Activated effector memory CD4-positive, alpha-beta T cell treated with anti-CD3 and anti-CD28 coated beads, Interleukin-2, amount 50 U/mL, for 16 hours (primary cell): ENCODE results near the gene FAM151A.

Source experiments
- DNase-seq: peaks from one replicate; pipeline ENCODE4 v3.0.0-alpha.2; 2020

Gene FAM151A

GRCh38 chr1:54603241-54603640, 20.1 kb downstream of the FAM151A start:
- DNase-seq = no peak

DNA sequence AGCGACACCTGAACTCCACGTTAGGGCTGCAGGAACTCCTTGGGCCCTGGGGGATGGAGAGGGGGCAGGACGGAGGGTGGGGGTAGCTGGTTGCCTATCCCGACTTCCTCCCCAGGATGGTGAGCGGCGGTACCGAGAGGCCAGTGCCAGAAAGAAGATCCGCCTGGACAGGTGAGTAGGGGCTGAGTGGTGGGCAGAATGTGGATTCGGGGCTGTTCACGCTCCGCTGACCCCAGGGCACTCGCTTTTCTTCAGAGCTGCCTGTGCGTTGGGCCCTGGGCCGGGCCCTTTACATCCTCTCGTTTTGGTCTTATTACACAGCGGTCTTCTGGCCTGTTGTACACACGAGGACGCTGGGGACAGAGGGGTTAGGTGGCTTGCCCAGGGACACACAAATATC, 20.8 kb downstream of the FAM151A start:
- no peak for DNase-seq

GRCh38 chr1:54601730-54602129, 21.6 kb downstream of the FAM151A start:
- DNase-seq = no peak

GRCh38 chr1:54600947-54601721, 22.2 kb downstream of the FAM151A start:
- no peak for DNase-seq

DNA sequence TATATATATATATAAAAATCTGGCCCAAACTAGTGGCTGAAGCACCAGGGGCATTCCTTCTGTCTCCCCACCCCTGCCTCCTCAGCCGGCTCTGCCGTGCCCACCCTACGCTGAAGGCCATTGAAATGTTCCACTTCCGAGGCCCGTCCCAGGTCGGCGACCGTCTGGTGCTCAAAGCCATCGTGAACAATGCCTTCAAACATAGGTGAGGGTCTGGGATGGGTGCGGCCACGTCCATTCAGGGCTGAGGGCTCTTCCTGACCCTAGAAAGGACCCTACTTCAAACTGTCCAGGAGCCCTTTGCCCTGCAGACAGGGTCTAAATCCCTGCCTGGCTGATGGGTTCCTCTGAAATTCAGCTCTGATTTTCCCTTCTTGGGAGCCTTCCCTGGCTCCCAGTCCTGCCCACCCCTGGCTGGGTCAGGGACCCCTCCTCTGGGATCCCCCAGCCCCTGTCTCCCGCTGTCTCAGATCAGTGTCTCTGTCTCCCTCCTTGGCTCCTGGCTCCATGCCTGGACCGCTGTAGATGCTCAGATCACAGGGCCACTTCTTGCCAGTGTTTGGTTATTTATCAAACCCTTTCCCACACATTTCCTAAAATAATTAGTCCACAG, 24.0 kb downstream of the FAM151A start:
- no peak for DNase-seq

DNA sequence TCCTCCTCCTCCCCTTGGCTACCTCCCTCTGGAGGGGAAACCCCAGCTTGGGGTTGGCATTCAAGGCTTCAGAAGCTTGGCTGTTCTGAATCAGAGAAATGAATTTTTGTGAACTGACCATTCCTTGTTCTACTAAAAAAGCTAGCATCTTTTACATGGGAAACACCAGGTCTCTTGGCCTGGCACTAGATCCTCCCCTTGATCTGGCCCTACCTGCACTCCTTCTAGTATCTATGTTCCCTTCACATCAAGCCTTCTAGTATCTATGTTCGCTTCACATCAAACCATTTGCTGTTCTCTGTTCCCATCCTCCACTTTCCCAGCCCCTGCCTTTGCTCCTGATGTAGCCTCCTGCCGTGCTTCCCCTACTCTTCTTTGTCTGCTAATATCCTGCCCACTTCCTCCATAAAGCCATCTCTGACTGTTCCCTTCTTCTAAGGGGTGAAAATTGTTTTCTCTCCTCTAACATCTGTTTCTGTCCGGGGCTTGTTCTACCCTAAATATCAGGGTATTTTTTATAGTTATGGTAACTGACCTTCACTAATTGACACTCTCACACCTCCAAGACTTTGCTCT, 25.8 kb downstream of the FAM151A start:
- no peak for DNase-seq

GRCh38 chr1:54596756-54597155, 26.6 kb downstream of the FAM151A start:
- DNase-seq = no peak

DNA sequence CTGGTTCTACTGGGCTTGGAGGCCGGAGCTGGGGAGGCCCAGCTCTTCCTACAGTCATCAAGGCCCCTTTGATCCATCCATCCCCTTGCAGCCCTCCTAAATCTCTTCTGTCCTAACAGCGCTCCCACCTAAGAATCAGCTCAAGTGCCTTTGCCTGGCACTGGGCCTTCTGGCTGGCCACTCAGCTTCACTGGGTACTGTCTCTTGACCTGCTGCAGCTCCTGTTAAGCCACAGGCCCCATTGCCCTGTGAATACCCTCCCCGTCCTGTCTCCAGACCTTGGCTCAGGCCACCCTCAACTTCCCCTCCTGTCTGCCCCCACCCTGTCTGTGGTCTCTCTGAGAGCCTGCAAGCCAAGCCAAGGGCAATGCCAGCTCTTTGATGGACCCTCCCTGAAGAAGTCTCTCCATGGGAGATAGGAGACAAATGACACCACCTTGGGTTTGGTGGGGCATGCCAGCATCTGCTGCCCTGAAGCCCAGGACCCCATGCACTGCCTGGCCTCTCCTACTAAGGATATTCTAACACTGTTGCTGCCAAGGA, 27.3 kb downstream of the FAM151A start:
- no peak for DNase-seq

DNA sequence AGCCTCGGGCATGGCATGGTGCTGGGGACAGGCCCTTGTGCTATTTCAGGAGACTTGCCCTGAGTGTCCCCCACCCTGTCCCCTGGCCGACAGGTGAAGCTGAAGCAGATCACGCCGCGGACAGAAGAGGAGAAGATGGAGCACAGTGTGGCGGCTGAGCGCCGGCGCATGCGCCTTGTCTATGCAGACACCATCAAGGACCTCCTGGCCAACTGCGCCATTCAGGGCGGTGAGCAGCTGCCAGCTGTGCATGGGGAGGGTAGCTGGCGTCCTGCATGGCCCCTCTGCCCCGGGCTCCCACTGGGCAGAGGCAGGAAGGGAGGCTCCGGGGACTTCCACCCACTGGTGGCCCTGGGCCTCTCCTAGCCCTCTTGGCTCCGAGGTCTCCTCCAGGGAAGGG, 28.9 kb downstream of the FAM151A start:
- no peak for DNase-seq

- DNase-seq = no peak
These were observed 29.7 kb downstream of the FAM151A start for GRCh38 chr1:54593571-54594160.

DNA sequence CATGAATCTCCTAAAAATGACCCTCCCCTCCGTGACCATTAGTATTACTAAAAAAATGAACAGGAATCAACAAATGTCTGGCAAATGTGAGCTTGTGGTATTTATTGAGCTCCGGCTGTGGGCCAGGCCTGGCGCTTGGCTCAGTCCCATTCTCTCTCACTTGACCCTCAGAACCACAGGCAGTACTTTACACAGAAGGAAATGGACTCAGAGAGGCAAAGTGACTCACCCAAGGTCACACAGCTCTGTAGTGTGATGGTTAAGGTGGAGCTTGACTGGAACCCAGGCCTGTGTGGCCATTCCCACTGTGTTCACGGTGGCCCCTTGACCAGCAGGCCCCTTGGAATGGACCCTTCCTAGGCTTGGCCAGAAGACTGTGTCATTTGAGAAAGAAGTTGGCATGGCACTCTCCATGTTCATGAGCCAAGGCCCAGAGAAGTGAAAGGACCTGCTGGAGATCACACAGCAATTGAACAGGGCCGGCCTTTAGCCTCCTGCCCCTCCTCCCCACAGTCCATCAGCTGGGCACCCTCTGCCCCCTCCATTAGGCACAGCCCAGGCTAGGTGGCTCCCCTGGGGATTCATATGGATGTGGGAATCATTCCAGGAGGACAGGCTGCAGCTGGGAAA, 32.1 kb downstream of the FAM151A start:
- DNase-seq = no peak

DNA sequence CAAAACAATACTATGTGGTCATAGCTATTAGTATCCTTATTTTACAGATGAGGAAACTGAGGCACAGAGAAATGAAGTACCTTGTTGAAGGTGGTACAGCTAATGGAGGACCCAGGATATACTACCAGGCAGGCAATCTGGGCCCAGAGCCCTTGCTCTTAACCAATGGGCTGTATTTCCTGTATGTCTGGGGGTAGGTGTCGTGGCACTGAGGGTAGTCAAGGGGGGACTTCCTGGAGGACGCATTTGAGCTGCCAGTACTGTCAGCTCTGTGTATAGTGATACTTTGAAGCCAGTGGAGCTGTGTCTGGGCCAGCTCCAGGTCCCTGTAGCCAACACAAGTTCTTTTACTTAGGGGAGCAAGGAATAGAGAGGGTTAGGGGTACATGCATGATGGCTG, 34.9 kb downstream of the FAM151A start:
- no peak for DNase-seq

DNA sequence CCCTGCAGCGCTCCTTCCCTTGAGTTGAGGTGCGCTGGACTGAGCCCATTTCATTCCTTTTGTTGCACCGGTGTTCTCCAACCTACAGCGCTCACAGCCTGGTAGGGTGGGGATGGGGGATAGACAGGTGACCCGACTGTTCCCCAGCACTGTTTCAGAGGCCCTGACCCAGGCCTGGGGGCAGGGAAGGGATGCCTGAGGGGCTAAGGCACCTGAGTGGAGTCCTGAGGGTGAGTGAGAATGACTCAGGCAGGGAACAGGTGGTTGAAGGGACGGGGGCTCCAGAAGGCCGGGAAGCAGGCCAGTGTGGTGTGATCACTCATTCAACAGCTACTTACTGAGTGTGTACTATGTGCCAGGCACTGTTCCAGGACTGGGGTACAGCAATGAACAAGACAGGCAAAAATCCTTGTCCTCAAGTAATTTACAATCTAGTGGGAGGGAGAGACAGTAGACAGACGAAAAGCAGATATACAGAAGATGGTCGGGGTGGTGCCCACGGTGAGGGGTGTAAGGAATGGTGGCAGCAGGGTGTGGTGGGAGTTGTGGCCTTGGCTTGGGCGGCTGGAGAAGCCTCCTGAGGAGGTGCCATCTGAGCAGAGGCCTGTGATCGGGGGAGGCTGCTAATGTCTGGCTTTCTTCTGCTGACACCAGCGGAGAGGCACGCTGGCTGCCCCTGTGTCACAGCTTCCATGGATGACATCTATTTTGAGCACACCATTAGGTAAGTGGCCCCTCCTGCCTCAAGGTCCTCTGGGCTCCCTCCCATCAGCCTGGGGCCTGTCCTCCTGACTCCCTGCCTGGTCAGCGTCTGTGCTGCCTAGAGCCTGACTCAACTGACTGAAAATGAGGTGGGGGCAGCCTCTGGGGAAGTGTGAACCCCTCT, 37.9 kb downstream of the FAM151A start:
- no peak for DNase-seq

DNA sequence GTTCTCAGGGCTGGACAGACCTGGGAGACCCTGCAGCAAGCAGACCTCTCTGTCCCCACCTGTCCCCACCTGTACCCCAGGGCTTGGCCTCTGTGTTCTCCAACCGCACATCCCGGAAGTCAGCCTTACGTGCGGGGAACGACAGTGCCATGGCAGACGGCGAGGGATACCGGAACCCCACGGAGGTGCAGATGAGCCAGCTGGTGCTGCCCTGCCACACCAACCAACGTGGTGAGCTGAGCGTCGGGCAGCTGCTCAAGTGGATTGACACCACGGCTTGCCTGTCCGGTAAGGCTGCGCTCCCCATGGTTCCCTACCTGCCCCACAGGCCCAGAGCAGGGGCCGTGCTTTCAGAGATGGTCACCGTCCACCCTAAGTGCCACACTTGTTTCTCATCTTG, 38.8 kb downstream of the FAM151A start:
- DNase-seq = no peak

DNA sequence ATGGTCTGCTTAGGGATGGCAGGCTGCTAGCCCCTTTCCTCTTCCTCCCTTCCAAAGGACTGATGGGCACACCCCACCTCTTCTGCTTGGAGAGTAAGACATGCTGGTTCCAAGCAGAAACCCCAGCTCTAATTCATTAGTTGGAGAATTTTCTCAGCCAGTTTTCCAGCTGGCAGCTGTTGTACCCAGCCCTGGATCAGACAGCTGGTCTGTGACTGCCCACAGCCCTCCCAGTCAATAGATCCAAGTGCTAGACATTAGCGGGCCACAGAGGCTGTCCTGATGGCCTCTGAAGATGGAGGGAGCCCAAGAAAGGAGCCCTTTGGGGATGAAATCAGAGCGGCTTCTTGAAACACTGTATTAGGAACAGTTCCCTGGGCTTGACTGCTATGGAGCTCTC, 39.5 kb downstream of the FAM151A start:
- no peak for DNase-seq

- no peak for DNase-seq
These were observed 40.0 kb downstream of the FAM151A start for GRCh38 chr1:54583307-54583686.

DNA sequence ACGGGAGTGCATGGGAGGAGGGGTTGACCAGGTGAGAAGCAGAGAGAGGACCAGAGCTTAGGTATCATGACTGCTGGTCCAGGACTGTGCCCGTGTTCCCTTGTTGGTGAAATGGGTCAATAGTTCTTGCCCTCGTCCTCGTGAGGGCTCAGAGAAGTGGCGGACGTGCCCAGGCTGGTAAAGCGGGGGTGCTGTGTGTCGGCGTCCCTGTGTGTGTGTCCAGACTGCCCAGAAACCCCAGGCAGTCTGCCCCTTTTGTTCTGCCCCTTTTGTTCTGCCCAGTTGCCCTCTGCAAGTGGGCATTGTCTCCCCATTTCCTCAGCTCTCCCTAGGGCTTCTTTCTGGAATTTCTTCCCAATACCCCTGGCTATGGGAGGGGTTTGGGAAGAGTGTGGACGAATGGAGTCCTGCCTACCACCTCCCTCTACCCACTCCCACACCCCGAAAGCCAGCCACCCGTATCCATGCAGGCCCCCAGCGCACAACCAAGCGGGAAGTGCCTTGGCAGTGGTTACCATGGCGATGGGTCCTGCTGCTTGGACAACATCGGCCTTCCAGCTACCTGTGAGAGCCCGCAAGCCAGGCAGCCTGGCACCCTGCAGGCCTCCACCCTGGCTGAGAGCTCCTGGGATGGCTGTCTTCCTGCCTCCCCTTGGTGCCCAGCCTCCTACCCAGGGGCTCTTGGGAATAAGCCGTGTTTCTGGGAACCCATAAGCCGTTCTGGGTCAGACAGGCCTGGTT, 40.6 kb downstream of the FAM151A start:
- no peak for DNase-seq

DNA sequence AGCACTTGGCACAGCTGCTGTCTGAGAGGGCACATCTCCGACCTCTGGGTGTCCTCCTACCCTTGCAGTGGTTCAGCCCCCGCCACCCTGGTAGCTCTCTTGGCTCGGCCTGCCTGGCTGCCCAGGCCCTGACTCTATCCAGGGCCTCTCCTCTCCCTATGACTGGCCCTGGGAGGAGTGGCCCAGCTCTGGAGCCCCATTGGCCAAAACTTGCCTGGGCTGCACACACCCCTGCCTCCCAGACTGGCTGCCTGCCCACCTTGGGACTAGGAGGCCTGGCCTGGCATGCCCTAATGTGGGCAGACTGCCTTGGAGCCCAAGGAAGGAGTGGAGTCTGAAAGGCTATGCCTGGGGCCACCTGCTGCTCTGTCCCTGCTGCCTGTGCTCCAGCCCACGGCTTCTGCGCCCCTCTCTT, 41.7 kb downstream of the FAM151A start:
- no peak for DNase-seq

DNA sequence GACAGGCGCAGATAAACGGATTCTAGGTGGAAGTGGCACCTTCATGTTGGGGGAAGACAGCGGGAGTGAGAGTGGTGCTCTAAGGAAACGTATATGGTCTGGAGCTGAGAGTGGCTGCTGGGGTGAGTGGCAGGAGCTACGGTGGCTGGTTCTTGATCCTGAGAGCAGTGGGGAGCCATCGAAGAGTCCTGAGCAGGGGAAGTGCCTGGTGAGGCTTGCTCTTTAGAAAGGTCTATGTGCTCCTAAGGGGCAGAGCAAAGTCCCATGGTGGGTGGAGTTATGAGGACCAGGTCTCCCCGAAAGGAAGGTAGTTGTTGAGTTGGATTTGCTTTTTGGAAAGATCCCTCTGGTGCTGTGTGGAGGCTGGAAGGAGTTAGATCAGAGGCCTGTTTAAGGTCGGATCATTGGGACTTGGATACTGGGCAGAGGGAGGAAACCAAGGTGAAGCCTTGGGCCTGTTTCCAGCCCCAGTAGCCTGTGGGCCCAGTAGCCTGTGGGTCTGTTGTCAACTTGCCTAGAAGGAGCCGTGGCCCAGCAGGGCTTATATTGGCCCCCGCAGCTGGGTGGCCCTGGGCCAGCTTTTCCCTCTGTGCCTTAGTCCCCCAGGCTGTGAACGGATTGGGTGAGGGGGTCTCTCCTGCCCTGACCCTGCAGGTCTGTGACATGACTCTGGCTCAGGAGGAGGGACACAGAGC, 42.3 kb downstream of the FAM151A start:
- DNase-seq = no peak

DNA sequence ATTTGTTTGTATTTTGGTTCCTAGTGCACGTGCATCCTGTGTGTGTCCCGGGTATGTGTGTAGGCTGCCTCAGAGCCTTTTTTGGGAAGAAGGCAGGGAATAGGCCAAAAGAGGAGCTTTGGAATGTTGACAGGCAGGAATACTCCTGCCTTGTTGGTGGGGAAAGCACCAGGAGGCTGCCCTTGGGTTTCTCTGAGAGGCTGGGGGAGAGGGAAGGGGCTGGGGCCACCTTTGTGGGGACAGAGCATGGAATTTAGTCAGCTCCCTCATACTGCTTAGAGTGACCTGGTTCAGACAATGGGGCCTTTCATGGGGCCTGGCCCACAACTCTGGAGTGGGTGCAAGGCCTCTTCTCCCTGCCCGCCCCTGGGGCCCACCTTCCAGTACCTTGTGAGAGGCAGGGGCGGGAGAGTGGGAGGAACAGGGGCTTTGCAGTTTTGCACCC, 44.0 kb downstream of the FAM151A start:
- DNase-seq = no peak

- no peak for DNase-seq
These were observed 45.7 kb downstream of the FAM151A start for GRCh38 chr1:54577612-54578011.
